CD4-positive, alpha-beta T cell treated with Interleukin-1 beta for 1 hour (primary cell): ENCODE measurements around the gene ANKRD39.

Experiments
- DNase-seq, 2 donors: peaks; one replicate each; pipeline ENCODE4 v3.0.0-alpha.2; 2020 to 2022

ANKRD39 gene

DNA sequence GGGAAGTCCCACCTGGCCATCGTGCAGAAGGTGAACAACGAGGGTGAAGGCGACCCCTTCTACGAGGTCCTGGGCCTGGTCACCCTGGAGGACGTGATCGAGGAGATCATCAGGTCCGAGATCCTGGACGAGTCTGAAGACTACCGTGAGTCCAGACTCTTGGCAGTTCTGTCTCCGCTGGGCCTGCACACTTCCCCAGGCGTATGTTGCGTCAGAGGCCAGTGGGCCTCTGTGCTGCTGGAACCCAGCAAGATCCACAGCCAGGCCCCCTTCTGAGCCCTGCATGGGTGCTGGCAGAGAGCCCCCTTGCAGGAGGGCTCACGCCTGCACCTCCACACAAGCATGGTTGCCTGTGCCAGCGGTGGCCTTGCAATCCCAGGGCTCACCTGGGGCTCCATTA lies 32.8 kb downstream of the ANKRD39 start:
- DNase-seq = no peak

DNA sequence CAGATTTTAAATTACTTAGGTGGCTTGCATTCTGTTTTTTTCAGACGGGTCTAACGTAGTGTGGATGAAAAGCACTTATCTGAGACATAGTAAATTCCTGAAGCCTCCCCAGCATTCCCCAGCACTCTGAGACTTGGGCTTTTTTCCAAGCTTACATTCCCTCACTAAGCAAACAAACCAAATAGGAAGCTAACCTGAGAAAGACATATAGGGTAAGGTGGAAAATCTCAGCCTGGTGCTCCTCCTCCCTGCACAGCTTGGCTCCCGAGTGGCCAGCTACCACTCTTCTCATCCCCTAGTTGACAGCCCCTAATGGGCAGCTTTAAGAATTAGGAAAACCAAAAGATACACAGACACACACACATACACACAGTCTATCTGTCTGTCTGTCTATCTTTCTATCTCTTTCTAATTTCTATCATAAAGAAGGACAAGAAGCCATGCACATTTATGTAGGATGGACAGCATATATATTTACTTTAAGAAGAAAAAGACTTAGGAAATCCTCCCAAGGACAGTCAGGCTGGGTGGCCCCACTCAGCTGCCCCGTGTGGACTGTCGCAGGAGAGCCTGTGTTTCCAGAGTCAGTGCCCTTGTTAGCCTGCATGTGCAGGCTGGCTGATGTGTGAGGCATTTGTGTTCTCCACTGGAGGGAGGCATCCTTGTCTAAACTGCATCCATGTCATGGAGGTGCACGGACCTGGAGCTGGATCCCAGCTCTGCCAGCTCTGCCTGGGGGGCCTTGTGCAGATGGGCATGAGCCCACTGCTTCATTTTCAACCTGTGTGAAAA lies 33.5 kb downstream of the ANKRD39 start:
- DNase-seq = no peak

DNA sequence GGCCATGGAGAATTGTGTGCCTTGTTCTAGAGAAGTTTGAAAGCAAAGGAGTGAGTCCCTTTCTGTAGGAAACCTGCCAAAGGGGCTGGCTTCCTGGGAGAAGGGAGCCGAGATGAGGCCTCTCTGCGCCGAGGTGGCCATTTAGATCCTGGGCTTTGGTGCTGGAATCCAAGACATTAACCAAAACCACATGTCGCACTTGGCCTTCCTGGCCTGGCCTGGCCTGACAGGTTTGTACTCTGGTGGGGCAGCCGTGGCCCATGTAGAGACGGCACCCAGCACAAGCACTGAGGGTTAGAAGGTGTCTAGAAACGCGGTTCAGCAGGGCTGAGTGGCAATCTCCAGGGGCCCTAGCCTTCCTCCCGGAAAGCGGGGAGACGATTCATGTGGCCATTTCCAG lies 34.6 kb downstream of the ANKRD39 start:
- no peak for DNase-seq

DNA sequence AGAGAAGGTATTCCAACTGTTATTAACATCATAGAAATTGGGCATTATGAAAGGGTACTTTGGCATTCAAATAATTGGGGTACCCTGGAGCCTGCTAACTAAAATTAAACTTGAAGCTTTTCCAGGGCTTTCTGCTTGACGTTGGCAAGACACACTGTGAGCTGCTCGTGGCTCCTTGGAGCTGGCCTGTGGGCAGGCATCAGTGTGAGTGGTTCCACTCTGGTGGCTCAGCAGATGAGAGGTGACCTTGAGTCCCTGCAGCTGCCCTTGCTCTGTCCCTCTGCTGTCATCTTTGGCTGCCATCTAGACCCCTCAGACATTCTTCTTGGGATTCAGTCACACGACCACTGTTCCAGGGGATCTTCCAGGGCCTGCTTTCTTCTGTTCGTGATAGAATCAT lies 35.0 kb downstream of the ANKRD39 start:
- DNase-seq = no peak

DNA sequence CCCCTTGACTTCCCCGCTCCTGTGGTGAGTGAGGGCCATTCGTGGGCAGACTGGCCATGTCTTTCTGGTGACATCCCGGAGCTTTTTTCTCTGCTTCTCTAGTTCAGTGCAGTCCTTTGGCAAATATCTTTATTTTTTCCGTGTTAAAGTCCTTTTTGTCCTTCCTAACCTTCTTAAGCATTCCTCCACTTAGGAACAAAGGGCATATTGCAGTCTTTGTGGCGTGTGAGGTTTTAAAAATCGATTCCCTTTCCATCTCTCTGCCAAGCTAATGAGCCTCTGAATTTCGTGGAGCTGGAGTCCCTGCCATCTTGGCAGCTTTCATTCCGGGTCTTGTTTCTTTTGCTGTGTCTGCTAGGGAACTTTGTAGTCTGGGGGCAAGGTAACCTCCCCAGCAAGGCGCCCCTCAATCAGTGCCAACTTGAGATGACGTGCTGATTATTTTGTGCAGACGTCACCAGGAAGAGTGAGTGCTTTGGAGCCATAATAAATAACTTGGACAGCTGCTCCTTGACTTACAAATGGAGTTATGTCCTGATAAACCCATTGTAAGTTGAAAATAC lies 36.6 kb downstream of the ANKRD39 start:
- DNase-seq = no peak

DNA sequence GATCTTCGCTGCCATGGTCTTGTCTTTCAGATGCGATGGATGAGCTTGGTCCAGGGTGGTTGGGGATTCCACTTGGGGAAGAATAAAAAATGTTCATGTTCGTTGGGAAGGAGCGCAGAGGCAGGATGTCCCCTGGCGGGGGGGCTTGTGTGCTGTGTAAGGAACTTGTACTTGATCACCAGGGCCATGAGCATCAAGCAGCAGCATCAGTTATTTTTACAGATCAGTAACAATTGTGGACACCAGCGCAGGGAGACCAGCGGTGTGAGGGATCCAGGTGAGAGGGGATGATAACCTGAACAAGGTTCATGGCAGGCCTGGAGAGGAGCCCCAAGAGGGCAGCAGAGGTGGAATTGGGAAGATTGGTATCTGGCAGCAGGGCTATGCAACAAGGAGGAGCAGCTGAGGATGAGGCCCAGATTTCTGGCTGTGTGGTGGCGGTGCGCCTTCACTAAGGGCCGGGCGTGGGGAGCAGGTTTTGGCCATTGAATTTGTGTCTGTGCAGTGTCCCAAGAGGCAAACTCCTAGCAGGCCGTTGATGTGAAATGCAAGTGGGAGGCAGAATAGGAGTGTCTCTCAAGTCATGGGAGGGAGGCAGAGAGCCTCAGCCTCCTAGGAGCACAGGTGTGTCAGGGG lies 37.8 kb downstream of the ANKRD39 start:
- DNase-seq = no peak

DNA sequence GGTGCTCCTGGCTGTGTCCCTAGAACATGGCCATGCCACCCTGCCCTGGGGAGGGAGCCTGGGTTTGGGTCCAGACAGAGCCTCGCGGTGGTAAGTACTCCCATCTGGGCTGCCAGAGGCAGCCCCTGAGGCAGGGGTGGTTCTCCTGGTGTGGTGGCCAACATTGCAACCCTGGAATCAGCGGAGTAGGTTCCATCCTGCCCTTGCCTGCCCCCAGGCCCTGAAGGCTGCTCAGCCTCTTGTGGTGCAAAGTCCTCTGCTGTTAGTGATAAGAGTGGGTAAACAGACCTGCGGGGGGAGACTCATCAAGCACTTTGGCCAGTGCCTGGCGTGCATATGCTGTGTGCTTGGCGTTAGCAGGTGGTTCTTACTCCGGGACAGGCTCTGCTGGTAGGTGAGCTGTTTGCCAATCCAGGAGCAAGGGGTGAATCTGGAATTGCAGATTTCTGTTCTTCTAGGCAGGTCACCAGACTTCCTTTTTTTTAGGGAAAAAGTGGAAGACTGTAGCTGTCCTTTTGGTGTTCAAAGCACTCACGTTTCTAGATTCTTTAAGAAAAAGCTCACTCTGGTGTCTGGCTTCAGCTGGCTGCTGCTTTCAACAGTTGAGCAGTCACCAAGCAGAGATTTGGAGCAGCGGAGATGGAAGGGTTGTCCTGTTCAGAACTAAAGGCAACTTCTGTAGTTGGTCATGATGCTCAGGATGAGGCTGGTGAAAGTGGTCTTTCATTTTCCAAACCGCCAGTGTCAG lies 38.5 kb downstream of the ANKRD39 start:
- no peak for DNase-seq

DNA sequence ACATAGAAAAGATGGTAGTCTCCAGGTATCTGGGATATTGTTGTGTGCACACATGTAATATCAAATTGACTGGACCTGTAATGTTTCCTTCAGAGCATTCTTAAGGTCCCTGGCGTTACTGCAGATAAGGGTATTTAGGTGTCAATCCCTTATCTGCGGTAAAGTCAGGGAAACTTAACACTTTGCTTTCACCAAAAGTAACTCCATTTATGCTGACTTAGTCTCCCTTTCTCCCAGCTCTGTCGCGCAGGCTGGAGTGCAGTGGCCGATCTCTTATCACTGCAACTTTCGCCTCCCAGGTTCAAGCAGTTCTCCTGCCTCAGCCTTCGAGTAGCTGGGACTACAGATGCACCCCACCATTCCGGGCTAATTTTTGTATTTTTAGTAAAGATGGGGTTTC lies 39.9 kb downstream of the ANKRD39 start:
- DNase-seq = no peak

DNA sequence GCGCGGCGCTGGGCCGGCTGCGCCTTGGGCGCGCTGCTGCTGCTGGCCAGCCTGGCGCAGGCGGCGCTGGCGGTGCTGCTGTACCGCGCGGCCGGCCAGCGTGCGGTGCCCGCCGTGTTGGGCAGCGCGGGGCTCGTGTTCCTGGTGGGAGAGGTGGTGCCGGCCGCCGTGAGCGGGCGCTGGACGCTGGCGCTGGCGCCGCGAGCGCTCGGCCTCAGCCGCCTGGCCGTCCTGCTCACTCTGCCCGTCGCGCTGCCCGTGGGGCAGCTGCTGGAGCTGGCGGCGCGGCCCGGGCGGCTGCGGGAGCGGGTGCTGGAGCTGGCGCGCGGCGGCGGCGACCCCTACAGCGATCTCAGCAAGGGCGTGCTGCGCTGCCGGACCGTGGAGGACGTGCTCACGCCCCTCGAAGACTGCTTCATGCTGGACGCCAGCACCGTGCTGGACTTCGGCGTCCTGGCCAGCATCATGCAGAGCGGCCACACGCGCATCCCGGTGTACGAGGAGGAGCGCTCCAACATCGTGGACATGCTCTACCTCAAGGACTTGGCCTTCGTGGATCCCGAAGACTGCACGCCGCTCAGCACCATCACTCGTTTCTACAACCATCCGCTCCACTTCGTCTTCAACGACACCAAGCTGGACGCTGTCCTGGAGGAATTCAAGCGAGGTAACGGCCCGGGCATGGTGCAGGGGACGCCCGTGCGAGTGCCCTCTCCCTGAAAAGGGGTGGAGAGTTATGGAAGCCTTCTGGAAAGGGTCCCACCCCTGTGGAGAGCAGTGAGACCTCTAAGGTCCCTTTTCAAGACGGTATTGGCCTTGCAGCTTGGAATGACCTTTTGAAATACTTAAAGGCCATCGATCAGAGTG lies 40.7 kb downstream of the ANKRD39 start:
- DNase-seq = no peak

DNA sequence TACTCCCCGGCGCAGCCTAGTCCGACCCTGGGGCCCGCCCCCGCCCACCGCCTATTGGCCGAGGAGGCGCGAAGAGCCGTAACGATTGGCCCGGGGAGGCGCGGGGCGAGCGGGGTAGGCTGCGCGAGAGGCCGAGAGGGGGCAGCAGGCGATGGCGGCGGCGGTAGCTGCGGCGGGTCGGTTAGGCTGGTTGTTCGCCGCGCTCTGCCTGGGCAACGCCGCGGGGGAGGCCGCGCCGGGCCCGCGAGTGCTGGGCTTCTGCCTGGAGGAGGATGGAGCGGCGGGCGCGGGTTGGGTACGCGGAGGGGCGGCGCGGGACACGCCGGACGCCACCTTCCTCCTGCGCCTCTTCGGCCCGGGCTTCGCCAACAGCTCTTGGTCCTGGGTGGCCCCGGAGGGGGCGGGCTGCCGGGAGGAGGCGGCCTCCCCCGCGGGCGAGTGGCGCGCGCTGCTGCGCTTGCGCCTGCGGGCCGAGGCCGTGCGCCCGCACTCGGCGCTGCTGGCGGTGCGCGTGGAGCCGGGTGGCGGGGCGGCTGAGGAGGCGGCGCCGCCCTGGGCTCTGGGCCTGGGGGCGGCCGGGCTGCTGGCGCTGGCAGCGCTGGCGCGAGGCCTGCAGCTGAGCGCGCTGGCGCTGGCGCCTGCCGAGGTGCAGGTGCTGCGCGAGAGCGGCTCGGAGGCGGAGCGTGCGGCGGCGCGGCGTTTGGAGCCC lies 41.5 kb downstream of the ANKRD39 start, which contains the start of gene CNNM3:
TSS of gene CNNM3 (plus strand) at position 142 of the 709 bp plus-strand sequence. CDS start at position 152, 10 bp downstream.
- DNase-seq = peak; percentile 94 to 96

DNA sequence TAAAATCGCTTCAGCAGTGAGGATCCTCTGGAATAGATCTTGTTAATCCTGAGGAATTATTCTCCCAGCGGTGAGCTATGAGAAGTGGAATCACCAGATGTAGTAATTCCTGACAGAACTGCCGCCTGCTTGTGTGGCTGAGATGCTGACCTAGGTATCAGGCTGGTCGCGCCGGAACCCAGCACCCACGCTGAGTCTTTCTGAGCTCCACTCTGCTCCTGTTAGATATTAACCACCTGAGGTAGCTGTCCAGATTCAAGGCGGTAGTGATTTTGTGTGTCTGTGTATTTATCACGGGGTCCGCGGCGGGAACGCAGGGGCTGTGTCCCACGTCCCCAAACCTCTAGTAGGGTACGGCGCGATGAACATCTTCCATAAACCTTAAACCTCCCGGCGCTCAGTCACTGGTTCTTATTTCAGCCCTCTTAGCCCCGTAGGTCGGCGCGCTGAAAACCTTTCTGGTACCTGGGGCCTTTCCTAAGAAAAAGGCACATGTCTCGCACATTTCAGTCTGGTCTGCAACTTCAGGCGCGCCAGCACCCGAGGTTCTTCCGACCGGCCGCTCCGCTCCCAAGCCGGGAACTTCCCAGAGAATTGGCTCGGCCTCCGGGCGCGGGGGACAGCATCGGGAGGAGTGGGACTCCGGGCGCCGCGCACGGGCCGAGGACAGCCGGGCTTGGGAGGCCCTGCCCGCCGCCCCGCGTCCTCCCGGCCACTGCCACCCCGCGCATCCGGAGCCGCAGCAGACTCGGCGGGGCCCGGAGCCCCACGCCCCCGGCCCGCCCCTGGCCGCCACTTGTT lies 42.3 kb downstream of the ANKRD39 start:
- no peak for DNase-seq

DNA sequence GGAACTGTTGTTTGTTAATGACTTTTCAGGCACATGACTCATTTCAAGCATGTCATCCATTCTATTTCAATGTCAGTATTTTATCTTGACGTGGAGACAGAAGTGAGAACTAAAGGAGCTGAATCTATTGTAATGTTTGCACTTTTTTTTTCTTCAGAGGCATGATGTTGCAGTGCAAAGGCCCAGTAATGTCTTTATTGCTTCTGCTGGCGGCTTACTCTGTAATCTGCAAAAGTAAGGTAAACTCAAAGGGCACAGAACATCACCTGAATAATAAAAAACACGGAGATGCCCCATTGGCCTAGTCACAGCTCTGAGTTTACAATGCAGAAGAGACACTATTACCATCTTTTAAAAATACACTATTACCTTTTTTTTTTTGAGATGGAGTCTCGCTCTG lies 44.2 kb downstream of the ANKRD39 start:
- DNase-seq = no peak

DNA sequence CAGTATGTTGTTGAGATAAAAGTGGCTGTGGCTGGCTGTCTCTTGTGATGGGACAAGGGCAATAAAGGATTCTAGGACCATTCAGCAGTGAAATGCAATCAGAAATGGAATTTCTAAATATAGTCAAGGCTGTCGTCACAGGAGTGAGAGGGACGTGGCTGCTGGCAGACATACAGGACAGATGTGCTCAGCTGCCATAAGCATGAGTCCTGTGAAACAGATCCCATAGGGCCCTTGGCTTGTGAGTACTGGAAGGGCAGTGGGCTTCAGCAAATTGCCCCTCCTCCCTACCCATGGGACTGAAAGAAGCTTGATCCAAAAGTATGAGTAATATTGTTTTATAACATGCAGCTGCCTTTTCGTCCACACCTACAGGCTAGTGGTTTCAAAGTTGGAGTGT lies 45.9 kb downstream of the ANKRD39 start:
- no peak for DNase-seq

DNA sequence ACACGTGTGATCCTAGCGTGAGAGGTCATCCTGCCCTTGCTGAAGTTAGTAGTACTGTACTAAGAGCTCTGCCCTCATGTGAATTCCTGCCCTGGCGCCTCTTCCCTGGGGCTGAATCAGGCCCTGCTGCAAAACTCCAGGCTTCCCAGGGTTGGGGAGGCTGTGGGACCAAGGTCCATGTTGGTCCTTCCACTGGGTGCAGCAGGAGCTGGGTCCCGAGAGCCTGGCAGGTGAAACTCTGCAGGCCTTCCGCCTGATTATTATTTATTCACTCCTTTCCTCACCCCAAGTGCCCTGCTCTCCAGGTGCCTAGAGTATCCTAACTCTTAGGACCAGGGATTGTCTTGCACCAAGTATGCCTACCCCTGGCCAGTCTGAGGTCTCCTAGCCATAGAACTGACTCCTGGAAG lies 47.0 kb downstream of the ANKRD39 start:
- no peak for DNase-seq

DNA sequence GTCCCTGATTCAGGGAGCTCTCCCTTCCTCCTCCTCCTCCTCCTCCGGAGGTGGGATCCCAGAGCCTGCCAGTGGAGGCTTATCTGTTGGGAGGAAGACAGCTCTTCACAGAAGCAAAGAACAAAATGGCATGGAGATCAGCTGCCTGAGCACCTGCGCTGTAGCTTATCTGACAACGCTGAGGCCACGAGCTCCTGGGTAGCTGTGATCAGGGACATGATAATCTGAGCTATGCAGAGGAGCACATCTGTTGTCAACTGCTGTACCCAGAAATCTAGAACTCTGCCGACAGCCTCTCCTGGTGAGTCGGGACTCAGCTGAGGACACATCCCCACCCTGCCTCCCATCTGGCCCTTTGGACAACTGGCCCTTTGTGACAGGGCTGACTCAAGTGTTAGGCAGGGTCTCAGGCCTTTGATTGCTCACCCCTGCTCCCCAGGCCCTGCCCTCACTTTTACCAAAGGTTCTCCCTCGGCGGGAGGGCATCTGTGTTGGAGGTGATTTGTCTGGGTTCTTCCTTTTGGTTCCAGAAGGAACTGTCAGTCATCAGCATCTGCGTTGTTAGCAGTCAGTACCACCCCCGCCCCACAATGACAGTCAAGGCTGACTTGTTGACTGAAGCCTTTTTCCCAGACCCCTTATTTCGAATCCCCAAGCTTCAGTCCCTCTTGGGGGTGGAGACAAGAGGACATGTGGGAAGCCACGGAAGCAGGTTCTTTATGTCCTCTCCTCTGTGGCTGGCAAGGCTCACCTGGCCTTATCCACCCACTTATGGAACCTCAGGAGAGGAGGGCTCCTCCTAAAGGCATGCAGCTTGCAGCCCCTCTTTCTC lies 47.6 kb downstream of the ANKRD39 start:
- no peak for DNase-seq

DNA sequence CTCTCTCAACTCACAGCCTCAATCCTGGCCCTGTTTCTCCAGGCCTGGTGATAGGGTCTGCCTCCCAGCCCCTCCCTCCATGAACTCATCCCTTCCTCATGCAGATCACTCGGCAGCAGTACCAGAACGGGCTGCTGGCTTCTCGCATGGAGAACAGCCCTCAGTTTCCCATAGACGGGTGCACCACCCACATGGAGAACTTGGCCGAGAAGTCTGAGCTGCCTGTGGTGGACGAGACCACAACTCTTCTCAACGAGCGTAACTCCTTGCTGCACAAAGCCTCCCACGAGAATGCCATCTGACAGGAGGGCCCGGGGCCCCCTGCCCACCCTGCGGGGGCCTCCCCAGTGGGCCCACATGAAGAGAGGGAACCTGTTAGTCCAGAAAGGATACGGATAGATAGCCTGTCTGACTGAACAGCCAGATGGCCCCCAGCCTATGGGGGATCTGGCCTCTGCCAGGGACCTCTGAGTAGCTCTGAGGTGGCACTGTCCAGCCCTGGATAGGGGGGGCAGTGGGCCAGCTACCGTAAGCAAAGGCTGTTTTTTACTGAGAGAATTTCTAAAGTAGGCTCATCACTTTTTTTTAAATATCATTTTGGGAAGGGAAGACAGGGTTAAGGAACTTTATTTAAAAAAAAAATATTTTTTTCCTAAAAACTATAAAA lies 48.5 kb downstream of the ANKRD39 start:
- no peak for DNase-seq

DNA sequence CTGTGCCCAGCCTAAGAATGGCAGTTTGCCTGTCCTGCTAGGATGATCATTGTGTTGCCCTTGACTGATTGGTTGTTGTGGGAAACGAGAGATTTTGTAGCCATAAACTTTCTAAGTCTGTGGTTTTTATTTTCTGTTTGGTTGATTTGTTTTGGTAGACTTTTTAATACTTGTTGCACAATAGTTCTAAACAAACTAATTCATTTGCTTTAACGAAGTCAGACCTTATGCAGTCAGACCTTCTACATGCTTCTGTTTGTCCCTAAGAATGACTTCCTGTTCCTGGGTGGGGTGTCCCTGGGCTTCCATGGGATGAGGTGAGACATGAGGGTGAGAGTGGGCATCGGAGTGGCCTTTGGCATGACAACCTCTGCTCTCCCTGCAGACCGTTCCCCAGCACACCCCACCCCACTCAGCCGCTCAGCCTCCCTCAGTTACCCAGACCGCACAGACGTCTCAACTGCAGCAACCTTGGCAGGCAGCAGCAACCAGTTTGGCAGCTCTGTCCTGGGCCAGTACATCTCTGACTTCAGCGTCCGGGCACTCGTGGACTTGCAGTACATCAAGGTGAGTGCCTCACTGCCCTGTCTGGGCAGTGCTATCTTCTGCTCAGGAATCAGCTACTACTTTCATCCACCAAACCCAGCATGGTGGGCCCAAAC lies 49.5 kb downstream of the ANKRD39 start:
- DNase-seq = no peak

DNA sequence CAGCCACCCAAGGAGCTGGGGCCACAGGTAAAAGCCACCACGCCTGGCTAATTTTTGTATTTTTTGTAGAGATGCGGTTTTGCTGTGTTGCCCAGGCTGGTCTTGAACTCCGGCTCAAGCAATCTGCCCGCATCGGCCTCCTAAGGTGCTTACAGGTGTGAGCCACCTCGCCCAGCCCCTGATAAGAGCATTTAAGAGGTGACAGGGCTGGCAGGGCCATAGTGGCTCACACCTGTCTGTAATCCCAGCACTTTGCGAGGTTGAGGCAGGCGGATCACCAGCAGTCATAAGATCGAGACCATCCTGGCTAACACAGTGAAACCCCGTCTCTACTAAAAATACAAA lies 50.7 kb downstream of the ANKRD39 start:
- DNase-seq = no peak
